Measurements from ENCODE around the gene ABCC12. TPM values are rescaled to one million over a fixed set of nuclear protein-coding genes. Genes with fewer than 3 reads are reported as not detected.

Gene ABCC12
- polyA plus RNA-seq, 1 donor from 2014 or later, result not detected

DNA sequence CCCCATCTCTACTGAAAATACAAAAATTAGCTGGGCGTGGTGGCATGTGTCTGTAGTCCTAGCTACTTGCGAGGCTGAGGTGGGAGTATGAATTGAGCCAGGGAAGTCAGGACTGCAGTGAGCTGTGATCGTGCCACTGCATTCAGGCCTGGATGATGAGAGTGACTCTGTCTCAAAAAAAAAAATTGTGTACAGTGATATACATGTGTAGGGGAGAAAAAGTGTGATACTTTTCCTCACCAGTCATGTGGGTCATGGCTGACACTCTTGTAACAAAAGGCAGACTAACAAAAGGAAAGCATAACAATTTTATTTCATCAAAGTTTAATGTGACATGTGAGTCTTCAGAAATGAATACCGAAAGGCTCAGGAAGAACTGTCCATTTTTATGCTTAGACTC is 2.0 kb upstream of the ABCC12 start:
- no peaks in the 10 kb centered on the region for H3K27me3 ChIP-seq (ENCODE audit: insufficient read depth, low read depth, low read length)
- H3F3A ChIP-seq (ENCODE audit: insufficient read depth, low read length, poor library complexity, severe bottlenecking), result no peaks in the 10 kb centered on the region
- H3K9me3 ChIP-seq (ENCODE audit: low read length), result no peaks in the 10 kb centered on the region
- no peaks in the 10 kb centered on the region for H3K79me2 ChIP-seq (replicated peaks; ENCODE audit: insufficient read depth, low read length)
- H2AFZ ChIP-seq (ENCODE audit: low read depth, low read length), result no peak overlapping the region
- no peak overlapping the region for H3K9ac ChIP-seq (ENCODE audit: low read length)
- no peak overlapping the region for H3K4me2 ChIP-seq (ENCODE audit: low read length)
- no peak for TF ChIP-seq POLR2AphosphoS5 (IDR thresholded peaks at IDR 0.05)
- no peak for TF ChIP-seq SMC3 (conservative IDR thresholded peaks at IDR 0.05; ENCODE audit: poor library complexity)
- TF ChIP-seq CTCF (IDR thresholded peaks at IDR 0.05; ENCODE audit: poor library complexity, severe bottlenecking), result no peak
- TF ChIP-seq MXI1 (conservative IDR thresholded peaks at IDR 0.05; ENCODE audit: poor library complexity, severe bottlenecking), result no peak
- H3K4me3 ChIP-seq (ENCODE audit: low read length), result no peak overlapping the region
- H3K36me3 ChIP-seq (ENCODE audit: insufficient read depth, low read length), result no peaks in the 10 kb centered on the region
- H3K27ac ChIP-seq (ENCODE audit: low read length), result no peak overlapping the region
- no peaks in the 10 kb centered on the region for H4K20me1 ChIP-seq (ENCODE audit: insufficient read depth)
- no peaks in the 10 kb centered on the region for H3K9me2 ChIP-seq (ENCODE audit: insufficient read depth, low read length)

- Histone ChIP-seq H2AFZ (ENCODE audit: low read depth, low read length) (no peak overlapping the region), H4K20me1 (ENCODE audit: insufficient read depth) (no peaks in the 10 kb centered on the region), H3K27me3 (ENCODE audit: insufficient read depth, low read depth, low read length) (no peaks in the 10 kb centered on the region), H3K79me2 (replicated peaks; ENCODE audit: insufficient read depth, low read length) (no peaks in the 10 kb centered on the region), H3K9me3 (ENCODE audit: low read length) (no peaks in the 10 kb centered on the region), H3K4me3 (ENCODE audit: low read length) (no peak overlapping the region), H3K36me3 (ENCODE audit: insufficient read depth, low read length) (no peaks in the 10 kb centered on the region), H3K9ac (ENCODE audit: low read length) (no peak overlapping the region), H3K4me2 (ENCODE audit: low read length) (no peak overlapping the region), H3K27ac (ENCODE audit: low read length) (no peak overlapping the region), H3K9me2 (ENCODE audit: insufficient read depth, low read length) (no peaks in the 10 kb centered on the region), H3F3A (ENCODE audit: insufficient read depth, low read length, poor library complexity, severe bottlenecking) (no peaks in the 10 kb centered on the region)
- no peak for TF ChIP-seq EZH2 (IDR thresholded peaks at IDR 0.05; ENCODE audit: borderline replicate concordance, insufficient read depth, low read length, poor library complexity, severe bottlenecking)
Observed at GRCh38 chr16:48157302-48157701, 1.5 kb upstream of the ABCC12 start.

GRCh38 chr16:48156790-48157209 is 1.0 kb upstream of the ABCC12 start:
- H3K9me2 ChIP-seq (ENCODE audit: insufficient read depth, low read length), result no peaks in the 10 kb centered on the region
- TF ChIP-seq EP300 (conservative IDR thresholded peaks at IDR 0.05; ENCODE audit: poor library complexity, severe bottlenecking) (no peak), POLR2AphosphoS5 (IDR thresholded peaks at IDR 0.05) (no peak), CTCF (IDR thresholded peaks at IDR 0.05; ENCODE audit: poor library complexity, severe bottlenecking) (peak; percentile 93), MXI1 (conservative IDR thresholded peaks at IDR 0.05; ENCODE audit: poor library complexity, severe bottlenecking) (peak; percentile 83), TAF1 (IDR thresholded peaks at IDR 0.05; ENCODE audit: low read depth) (peak; percentile 43), EZH2 (IDR thresholded peaks at IDR 0.05; ENCODE audit: borderline replicate concordance, insufficient read depth, low read length, poor library complexity, severe bottlenecking) (no peak), SMC3 (conservative IDR thresholded peaks at IDR 0.05; ENCODE audit: poor library complexity) (peak; percentile 99), RAD21 (conservative IDR thresholded peaks at IDR 0.05) (peak; percentile 98)
- TF ChIP-seq, protein P1, sequence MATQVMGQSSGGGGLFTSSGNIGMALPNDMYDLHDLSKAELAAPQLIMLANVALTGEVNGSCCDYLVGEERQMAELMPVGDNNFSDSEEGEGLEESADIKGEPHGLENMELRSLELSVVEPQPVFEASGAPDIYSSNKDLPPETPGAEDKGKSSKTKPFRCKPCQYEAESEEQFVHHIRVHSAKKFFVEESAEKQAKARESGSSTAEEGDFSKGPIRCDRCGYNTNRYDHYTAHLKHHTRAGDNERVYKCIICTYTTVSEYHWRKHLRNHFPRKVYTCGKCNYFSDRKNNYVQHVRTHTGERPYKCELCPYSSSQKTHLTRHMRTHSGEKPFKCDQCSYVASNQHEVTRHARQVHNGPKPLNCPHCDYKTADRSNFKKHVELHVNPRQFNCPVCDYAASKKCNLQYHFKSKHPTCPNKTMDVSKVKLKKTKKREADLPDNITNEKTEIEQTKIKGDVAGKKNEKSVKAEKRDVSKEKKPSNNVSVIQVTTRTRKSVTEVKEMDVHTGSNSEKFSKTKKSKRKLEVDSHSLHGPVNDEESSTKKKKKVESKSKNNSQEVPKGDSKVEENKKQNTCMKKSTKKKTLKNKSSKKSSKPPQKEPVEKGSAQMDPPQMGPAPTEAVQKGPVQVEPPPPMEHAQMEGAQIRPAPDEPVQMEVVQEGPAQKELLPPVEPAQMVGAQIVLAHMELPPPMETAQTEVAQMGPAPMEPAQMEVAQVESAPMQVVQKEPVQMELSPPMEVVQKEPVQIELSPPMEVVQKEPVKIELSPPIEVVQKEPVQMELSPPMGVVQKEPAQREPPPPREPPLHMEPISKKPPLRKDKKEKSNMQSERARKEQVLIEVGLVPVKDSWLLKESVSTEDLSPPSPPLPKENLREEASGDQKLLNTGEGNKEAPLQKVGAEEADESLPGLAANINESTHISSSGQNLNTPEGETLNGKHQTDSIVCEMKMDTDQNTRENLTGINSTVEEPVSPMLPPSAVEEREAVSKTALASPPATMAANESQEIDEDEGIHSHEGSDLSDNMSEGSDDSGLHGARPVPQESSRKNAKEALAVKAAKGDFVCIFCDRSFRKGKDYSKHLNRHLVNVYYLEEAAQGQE (IDR thresholded peaks at IDR 0.05; ENCODE audit: borderline replicate concordance), result no peak
- H4K20me1 ChIP-seq (ENCODE audit: insufficient read depth), result no peaks in the 10 kb centered on the region
- no peak overlapping the region for H3K4me2 ChIP-seq (ENCODE audit: low read length)
- no peaks in the 10 kb centered on the region for H3F3A ChIP-seq (ENCODE audit: insufficient read depth, low read length, poor library complexity, severe bottlenecking)
- no peak overlapping the region for H3K4me3 ChIP-seq (ENCODE audit: low read length)
- H3K9me3 ChIP-seq (ENCODE audit: low read length), result no peaks in the 10 kb centered on the region
- H3K27ac ChIP-seq (ENCODE audit: low read length), result no peak overlapping the region
- H3K9ac ChIP-seq (ENCODE audit: low read length), result no peak overlapping the region
- no peak overlapping the region for H2AFZ ChIP-seq (ENCODE audit: low read depth, low read length)
- no peaks in the 10 kb centered on the region for H3K79me2 ChIP-seq (replicated peaks; ENCODE audit: insufficient read depth, low read length)
- H3K36me3 ChIP-seq (ENCODE audit: insufficient read depth, low read length), result no peaks in the 10 kb centered on the region
- H3K27me3 ChIP-seq (ENCODE audit: insufficient read depth, low read depth, low read length), result no peaks in the 10 kb centered on the region

All from neural cell (in vitro differentiated cells).